Ovary (tissue), 9 donors: ENCODE measurements around the gene ACVR1. TPM values are rescaled to one million over a fixed set of nuclear protein-coding genes. Genes with fewer than 3 reads are reported as not detected.

Experiments
- DNase-seq, 5 donors: peaks; one replicate each; pipeline ENCODE4 v3.0.0-alpha.2; 2019 to 2020
- H3K27ac ChIP-seq, 2 donors: fragments of 200-600 bp; one replicate each; pipeline versions ENCODE4 v1.5.1 to v1.8.0; 2019 to 2022
- H3K27me3 ChIP-seq: fragments of 200-600 bp; one replicate; pipeline ENCODE4 v1.8.0; 2022
- H3K36me3 ChIP-seq: fragments of 200-600 bp; sonication (generic); one replicate; pipeline ENCODE4 v1.5.1; 2019
- H3K4me1 ChIP-seq: one replicate; pipeline ENCODE4 v1.8.1; 2013; ENCODE audit warnings: mild to moderate bottlenecking, moderate library complexity; ENCODE audit not compliant: insufficient read depth
- H3K4me3 ChIP-seq: fragments of 200-600 bp; sonication (generic); one replicate; pipeline ENCODE4 v1.5.1; 2017
- H3K9me3 ChIP-seq, 2 donors: fragments of 200-600 bp in 1 of 2; sonication (generic) in 1 of 2; one replicate each; pipeline versions ENCODE4 v1.5.1 to v1.8.1; 2013 to 2019; ENCODE audit warnings: mild to moderate bottlenecking in 1 of 2, moderate library complexity in 1 of 2
- CTCF ChIP-seq, 3 donors: fragments of 450-650 bp in 2 of 3; fragments of 200-600 bp in 1 of 3; IDR thresholded peaks; one replicate each; pipeline versions ENCODE4 v1.5.1 to v1.8.0; 2016 to 2022; ENCODE audit warnings: antibody characterized with exemption in 3 of 3, mild to moderate bottlenecking in 1 of 3
- EP300 ChIP-seq: sonication (generic); formaldehyde crosslinking; IDR thresholded peaks from one replicate; pipeline ENCODE4 v1.6.1; 2017; ENCODE audit warnings: antibody characterized with exemption
- POLR2A ChIP-seq: fragments of 450-650 bp; IDR thresholded peaks from one replicate; pipeline ENCODE4 v1.6.1; 2017; ENCODE audit warnings: antibody characterized with exemption, mild to moderate bottlenecking, moderate library complexity
- WGBS, 3 donors: extraction: QIAGEN DNeasy Blood & Tissue Kit in 1 of 3; methylation state at CpG; one replicate each; pipeline versions ENCODE4 v1.1.5 to v1.1.7; 2013 to 2017; 5-methylcytosine and 5-hydroxymethylcytosine counted together
- intact Hi-C, 4 donors: fragments of 100-400 bp; cut with DNase I; formaldehyde crosslinking; loops; one replicate each; pipeline versions ENCODE4 v1.11.0 to v1.15.1; 2022 to 2023
- polyA plus RNA-seq, 2 donors: library from polyadenylated mRNA; stranded (reverse); fragments of 200-250 nt in 1 of 2; fragments of 350-450 nt in 1 of 2; fragmentation: Illumina TruSeq in 1 of 2; extraction: RNeasy Lipid Tissue Mini Kit (QIAGEN cat#74804) in 1 of 2; gene quantifications; one replicate each; pipeline ENCODE4 v1.2.3, GENCODE V29; 2013 to 2014
- total RNA-seq, 7 donors: library from RNA; depleted of rRNA in 2 of 7; stranded (reverse); fragments of >200 nt in 2 of 7; fragmentation: NEBNext Ultra II Directional in 3 of 7; extraction: Animal tissue kit (Norgen Biotek cat#: 25700) in 3 of 7; gene quantifications; one replicate each; pipeline versions ENCODE4 v1.1.0 to v1.2.4, GENCODE V29; 2016 to 2023
- donor health status: DM: no; HTN: no; CAD: no; lungs with moderate emphysema.
- donor health status: DM: no; HTN: no; CAD: no.
- donor health status: Bipolar disorder and iron deficiency.
- donor health status: DM: yes; HTN: yes; CAD: no.
- donor health status: DM: no; HTN: no; CAD: no.
- donor health status: DM: yes; HTN: yes; CAD: no.

Gene ACVR1
- total and polyA plus RNA-seq, 9 donors: 23.4 to 51.2 (median 30.4) TPM

- DNase-seq: no peak
- intact Hi-C loops: loop anchor here in 1 of 4 donors (10.0 kb wide), 1 partner anchor 225 kb away; no protein-coding TSS in a partner anchor
Measured at GRCh38 chr2:157780211-157780610, 95.9 kb downstream of the ACVR1 start.

GRCh38 chr2:157779794-157780193 lies 96.3 kb downstream of the ACVR1 start:
- TF ChIP-seq CTCF (IDR thresholded peaks at IDR 0.05) (no peak), EP300 (no peak), POLR2A (no peak)
- no peaks in the 10 kb centered on the region for H3K36me3 ChIP-seq
- 33 to 59% (median 42%) methylated on average over 2 of the region's 2 CpGs for WGBS, 3 donors

More at GRCh38 chr2:157780211-157780610, 95.9 kb downstream of the ACVR1 start:
- H3K27me3 ChIP-seq: no peaks in the 10 kb centered on the region
- 77 to 86% (median 78%) methylated on average over 9 of the region's 9 CpGs for WGBS, 3 donors
- TF ChIP-seq POLR2A (no peak), EP300 (no peak), CTCF (IDR thresholded peaks at IDR 0.05) (no peak)
- H3K4me1 ChIP-seq: peaks cover 2% of the 10 kb centered on the region
- H3K4me3 ChIP-seq: no peak overlapping the region
- H3K9me3 ChIP-seq: no peaks in the 10 kb centered on the region
- no peaks in the 10 kb centered on the region for H3K36me3 ChIP-seq
- no peak overlapping the region for H3K27ac ChIP-seq

GRCh38 chr2:157777427-157777826 lies 98.7 kb downstream of the ACVR1 start:
- DNase-seq: peak; percentile 34 to 71 (median 49)
- Histone ChIP-seq H3K4me3 (no peak overlapping the region), H3K4me1 (peaks cover 2% of the 10 kb centered on the region), H3K27me3 (no peaks in the 10 kb centered on the region), H3K9me3 (no peaks in the 10 kb centered on the region), H3K27ac (no peak overlapping the region), H3K36me3 (no peaks in the 10 kb centered on the region)
- TF ChIP-seq POLR2A (no peak), EP300 (no peak), CTCF (IDR thresholded peaks at IDR 0.05) (peak in 2 of 3 donors; percentile 62 to 66)
- intact Hi-C loops: loop anchor here in 3 of 4 donors (5.0 to 10.0 kb wide), 4 partner anchors 230 to 283 kb away; no protein-coding TSS in a partner anchor
- 59 to 60% (median 59%) methylated on average over 4 of the region's 4 CpGs for WGBS, 3 donors

More at GRCh38 chr2:157779794-157780193, 96.3 kb downstream of the ACVR1 start:
- Histone ChIP-seq H3K27me3 (no peaks in the 10 kb centered on the region), H3K9me3 (no peaks in the 10 kb centered on the region), H3K4me3 (no peak overlapping the region), H3K27ac (no peak overlapping the region), H3K4me1 (peaks cover 2% of the 10 kb centered on the region)
- intact Hi-C loops: loop anchor here (2.0 to 10.0 kb wide), 7 partner anchors 99 to 285 kb away; no protein-coding TSS in a partner anchor
- no peak for DNase-seq

- no peaks in the 10 kb centered on the region for H3K36me3 ChIP-seq
Measured at GRCh38 chr2:157771234-157771633, 104.9 kb downstream of the ACVR1 start.

More at GRCh38 chr2:157771234-157771633, 104.9 kb downstream of the ACVR1 start:
- H3K27ac ChIP-seq: no peak overlapping the region
- DNase-seq: no peak
- H3K4me1 ChIP-seq: no peaks in the 10 kb centered on the region
- H3K27me3 ChIP-seq: no peaks in the 10 kb centered on the region
- no peak overlapping the region for H3K4me3 ChIP-seq
- H3K9me3 ChIP-seq: no peaks in the 10 kb centered on the region
- TF ChIP-seq EP300 (no peak), CTCF (IDR thresholded peaks at IDR 0.05) (no peak)
- 33 to 47% (median 35%) methylated on average over 1 of the region's 1 CpG for WGBS, 3 donors
- intact Hi-C loops: loop anchor here in 2 of 4 donors (10.0 kb wide), 2 partner anchors 266 to 276 kb away; no protein-coding TSS in a partner anchor
